T follicular helper cell (primary cell): ENCODE measurements around the gene HSPA8.

Experiments
- DNase-seq: peaks from one replicate; pipeline ENCODE4 v3.0.0-alpha.2; 2020; ENCODE audit warnings: low read depth

Gene HSPA8

DNA sequence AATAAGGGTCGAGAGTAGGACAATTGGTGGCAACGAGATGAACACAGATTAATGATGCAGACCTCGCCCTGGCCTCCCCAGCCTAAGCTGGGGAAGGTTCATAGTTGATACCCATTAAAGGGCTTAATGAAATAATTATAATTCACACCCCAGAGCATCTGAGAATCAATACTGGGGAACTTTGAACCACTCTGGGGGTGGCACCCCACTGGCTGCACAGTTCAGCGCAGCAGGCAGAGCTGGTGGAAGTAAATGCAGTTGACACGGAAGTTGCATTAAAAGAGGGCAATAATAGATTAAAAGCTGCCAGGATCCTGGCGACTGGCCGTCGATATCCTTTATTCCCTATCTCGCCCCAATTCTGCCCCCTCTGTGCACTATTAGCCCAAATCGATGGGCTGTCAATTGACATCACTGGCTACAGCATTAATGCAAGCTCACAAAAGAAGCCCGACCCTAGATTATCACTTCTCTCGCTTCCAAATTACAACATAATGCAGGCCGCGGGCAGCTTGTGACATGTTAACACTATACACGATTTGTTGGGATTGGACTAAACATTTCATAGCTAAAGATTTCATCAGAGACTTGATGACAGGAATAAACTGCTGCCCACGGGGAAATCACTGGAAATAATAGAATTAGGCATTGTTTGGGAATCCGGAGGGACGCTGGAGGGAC, 14.5 kb downstream of the HSPA8 start:
- no peak for DNase-seq

DNA sequence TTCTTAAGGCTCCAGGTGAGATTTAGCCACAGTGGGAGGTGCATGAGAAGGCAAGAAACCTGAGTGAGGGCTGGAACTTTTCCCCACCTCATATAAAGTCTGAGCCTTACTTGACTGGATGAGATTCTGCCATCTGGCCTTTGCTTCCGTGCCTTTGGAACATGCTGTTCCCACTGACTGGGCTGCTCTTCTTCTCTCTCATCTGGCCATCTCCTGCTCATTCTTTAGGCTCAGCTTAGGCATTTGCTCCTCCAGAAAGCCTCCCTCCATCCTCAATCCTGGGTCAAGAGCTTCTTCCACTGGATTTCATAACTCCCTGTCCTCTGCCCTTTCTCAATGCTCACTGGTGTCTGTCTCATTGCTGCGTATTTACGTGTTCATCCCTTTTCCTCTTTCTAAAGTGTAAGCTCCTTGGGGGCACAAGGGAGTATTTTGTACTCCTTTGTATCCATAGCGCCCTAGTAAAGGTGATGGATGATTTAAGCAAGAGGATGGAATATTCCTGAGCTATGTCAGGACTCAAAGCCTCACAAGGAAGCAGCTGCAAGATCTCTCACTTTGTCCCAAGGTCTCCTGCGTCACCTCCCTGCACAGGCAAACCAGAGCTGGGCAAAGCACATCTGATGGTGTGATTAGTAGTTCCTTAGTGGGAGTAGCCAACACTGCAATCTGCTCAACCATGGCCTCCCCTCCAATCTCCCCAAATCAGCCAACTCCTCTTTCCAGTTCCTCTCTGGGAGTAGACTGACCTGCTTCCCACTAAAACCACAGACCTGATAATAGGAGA, 15.3 kb downstream of the HSPA8 start:
- no peak for DNase-seq

DNA sequence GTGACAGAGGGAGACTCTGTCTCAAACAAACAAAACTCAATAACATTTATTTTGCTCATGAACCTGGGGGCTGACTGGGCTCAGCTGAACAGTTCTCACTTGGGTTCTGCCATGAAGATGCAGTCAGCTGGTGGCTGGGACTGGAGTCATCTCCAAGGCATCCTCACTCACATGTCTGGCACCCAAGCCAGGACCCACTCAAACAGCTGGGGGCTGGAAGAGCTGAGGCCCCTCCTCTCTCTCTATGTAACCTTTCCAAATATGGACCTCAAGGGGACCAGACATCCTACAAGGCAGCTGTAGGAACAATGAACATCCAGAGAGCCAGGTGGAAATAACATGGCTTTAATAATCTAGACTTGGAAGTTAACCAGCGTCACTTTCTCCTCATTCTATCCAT, 16.8 kb downstream of the HSPA8 start:
- no peak for DNase-seq

DNA sequence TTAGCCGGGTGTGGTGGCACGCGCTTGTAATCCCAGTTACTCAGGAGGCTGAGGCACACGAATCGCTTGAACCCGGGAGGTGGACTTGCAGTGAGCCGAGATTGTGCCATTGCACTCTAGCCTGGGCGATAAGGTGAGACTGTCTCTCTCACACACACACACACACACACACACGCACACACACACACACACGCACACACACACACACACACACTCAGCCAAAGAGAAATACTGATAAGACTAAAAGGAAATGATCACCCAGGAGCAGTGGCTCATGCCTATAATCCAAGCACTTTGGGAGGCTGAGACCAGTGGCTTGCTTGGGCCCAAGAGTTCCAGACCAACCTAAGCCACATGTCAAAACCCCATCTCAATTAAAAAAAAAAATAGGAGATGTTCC, 20.8 kb downstream of the HSPA8 start:
- DNase-seq = no peak

DNA sequence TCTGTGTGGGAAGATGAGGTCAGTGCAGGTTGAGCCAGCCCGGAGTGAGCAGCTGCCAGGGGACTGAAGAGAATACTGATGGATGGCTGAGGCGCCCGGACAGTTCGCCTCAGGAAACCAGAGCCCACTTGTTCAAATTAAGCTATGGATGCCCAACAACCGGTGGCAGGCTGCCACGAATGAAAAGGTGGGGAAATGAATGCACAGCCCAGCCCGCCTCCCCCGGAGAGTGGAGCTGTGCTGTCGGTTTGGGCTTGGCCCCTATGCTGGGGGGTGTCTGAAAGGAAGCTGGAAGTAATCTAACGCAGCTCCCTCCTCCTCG, 21.9 kb downstream of the HSPA8 start:
- DNase-seq = no peak

DNA sequence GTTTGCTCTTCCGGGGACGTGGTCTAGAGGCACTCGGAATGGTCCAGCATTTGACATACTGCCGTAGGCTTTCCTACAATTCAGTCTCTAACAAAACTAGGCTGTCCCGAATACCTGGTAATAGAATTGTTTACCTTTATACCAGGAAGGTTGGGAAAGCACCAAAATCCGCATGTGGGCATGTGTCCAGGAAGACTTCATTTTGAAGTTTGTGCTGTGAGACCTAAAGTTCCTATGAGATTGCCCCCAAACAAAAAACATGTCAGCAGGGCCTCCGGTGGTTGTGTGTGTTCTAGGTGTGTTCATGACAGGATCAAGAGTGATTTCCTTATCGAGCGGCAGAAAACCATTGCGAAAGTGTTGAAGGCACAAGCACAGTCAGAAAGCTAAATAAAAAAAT, 26.1 kb downstream of the HSPA8 start:
- DNase-seq = no peak

DNA sequence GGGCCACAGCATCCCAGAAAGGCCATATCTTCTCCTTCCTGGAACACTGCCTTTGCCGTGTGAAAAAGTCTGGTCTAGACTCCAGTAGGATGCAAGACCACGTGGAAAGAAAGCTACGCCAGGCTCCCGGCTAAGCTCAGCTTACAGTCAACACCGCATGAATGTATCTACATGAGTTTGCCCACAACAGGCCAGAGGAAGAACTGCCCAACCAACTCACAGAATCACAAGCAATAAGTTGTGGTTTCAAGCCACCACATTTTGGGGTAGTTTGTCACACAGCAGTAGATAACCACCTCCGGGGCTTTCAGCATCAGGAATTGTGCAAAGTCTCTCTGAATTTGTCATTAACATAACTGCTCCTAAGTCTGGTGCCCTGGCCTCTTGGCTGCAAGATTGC, 27.3 kb downstream of the HSPA8 start:
- no peak for DNase-seq

DNA sequence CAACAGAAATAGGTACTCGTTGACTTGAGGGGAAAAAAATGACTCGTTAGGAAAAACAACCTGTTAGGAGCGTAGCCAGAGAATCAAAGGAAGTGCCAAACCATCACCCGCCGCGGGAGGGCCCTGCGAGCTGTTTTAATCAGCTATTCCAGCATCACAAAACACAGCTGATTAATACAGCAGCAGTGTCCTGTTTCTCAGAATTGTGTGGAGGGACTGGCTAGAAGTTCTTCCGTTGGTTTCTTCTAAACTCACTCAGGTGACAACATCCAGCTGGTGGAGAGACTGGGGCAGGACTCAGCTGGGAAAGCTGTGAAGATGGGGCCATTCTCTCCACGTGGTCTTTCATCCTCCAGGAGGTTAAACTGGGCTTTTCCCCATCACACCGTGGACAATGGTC, 28.0 kb downstream of the HSPA8 start:
- DNase-seq = no peak

DNA sequence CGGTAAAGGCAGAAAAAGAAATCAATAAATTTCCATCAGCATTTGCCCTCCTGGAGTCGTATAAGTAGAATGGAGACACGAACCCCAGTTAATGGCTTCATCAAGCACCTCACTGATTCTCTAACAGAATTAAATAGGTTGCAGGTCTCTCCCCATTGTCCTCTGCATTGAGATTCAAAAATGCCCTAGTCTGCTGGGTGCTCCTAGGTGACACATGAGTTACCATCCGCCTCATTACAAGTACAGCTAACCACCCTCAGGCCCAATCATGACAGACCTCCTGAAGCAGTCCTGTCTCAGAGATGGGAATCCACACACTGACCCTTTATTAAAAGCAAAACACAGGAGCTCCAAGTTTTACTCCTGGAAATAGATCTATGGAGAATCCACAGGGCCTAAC, 31.4 kb downstream of the HSPA8 start:
- DNase-seq = no peak

DNA sequence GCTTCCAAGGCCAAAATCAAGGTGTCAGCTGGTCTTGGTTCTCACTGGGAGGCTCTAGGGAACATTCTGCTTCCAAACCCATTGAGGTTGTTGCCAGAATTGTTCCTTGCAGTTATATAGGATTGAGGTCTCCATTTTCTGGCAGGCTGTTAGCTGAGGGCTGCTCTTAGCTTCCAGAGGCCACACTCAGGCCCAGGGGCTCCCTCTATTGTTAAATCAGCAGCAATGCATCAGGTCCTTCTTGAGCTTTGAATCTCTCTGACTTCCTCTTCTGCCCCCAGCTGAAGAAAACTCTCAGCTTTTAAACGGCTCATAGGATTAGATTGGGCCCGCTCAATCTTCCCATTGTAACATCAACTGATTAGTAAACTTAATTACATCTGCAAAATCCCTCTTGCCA, 41.0 kb downstream of the HSPA8 start:
- no peak for DNase-seq

DNA sequence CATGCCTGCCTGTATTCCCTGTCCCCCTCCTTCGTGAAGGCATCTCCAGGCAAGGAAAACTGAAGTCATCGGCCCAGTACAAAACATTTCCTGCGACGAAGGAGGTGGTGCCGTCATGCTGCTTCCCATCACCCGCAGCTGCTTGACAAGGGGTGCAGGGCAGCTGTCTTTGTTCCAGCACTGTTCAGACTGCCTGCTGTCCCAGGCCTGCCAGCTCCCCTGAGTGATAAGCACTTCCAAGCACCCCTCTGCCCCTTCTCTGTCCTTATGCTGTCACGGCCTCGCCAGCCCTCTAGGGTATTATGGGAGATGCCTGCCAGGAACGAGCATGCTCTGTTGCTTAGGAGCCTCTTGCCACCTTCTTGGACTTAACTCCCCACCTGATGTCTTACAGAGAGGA, 43.2 kb downstream of the HSPA8 start:
- DNase-seq = no peak

DNA sequence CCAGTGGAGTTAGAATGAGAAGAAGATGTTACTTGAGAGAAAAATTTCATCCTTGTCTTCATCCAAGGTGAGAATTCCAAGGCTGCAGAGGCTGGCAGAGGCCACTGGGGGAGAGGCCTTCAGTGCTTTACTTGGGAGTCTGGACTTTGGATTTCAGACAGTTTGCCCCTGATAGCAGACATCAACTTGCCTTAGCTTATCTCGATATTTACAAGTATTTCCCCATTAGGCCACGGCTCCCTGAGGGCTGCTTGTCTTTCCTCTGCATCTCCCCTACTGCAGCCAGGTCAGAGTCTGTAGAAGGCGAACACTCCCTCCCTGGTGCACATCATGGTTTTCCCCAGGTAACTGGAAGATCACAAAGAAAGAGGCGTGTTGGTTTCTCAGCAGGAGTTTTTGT, 50.4 kb downstream of the HSPA8 start:
- DNase-seq = no peak
